HG02884 (cell line): ENCODE results near the gene RBM25.

Source experiments
- ATAC-seq: cut with Tn5 transposase; IDR thresholded peaks from one replicate; pipeline ENCODE4 v1.9.1; 2021; ENCODE audit warnings: mild to moderate bottlenecking, moderate library complexity; ENCODE audit not compliant: unreplicated experiment

The RBM25 gene

DNA sequence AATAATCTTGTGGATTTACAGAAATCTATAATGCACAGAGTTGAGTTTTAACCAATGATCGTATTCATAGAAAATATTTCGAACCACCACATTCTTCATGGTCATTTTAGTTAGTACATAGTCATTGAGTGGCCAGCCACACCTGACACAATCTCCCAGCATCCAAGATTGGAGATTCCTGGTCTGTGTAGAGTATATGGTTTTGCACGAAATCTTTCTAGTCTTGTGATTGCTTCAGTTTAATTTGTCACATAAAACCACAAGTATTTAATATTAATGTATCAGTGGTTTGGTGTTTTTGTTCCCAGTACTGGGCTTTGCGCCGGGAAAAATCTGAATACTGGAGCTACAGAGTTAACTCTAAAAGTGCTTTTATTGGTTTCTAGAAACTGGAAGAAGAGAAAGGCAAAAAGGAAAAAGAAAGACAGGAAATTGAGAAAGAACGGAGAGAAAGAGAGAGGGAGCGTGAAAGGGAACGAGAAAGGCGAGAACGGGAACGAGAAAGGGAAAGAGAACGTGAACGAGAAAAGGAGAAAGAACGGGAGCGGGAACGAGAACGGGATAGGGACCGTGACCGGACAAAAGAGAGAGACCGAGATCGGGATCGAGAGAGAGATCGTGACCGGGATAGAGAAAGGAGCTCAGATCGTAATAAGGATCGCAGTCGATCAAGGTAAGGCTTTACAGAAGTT, 44.6 kb downstream of the RBM25 start:
- ATAC-seq = no peak

DNA sequence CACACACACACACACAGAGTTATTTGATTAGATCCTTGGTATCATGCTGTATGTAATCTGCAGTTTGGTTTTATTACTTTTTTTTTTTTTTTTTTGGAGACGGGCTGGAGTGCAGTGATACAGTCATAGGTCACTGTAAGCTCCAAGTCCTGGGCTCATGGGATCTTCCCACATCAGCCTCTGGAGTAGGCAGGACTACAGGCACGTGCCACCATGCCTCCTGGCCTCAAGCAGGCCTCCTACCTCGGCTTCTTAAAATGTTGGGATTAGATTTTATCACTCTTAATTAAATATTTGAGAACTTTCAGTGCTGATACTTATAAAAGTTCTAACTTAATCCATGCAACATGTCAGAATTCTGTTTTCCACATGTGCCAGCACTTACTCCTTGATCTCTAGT, 46.7 kb downstream of the RBM25 start:
- ATAC-seq = no peak

DNA sequence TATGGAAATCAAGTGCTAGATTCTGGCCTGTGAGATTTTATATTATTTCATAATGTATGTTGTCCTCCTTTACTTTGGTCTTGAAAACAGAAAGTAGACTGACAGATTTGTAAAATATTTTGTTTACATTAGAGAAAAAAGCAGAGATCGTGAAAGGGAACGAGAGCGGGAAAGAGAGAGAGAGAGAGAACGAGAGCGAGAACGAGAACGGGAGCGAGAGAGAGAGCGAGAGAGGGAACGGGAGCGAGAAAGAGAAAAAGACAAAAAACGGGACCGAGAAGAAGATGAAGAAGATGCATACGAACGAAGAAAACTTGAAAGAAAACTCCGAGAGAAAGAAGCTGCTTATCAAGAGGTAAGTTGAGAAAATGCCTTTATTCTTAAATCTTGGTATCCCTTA, 47.4 kb downstream of the RBM25 start:
- ATAC-seq = no peak

DNA sequence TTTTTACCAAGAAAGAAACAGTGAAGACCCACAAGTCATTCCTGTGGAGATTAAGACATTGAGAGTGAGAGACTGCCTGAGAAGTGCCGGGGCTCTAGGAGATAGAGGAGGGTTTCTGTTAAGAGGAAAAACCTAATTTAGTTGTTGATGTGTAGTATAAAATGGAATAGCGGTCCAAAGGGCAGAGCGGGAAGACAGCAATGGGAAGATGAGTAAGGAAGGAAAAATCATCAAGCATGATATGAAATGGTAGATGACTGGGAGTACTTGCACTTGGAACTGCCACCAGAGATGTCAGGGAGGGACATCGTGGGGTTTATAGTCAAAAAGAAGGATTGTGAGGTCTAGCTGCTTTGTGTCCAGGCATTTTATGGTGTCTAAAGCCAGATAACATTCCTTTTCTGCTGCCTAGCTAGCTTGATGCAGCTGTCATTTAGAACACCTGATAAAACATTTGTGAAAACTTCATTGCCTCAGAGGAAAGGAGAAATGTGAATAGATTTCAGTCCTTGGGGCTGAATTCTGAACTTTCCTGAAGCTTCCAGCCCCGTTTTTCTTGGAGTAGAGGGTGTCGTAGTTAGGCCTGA, 57.8 kb downstream of the RBM25 start:
- ATAC-seq = no peak

DNA sequence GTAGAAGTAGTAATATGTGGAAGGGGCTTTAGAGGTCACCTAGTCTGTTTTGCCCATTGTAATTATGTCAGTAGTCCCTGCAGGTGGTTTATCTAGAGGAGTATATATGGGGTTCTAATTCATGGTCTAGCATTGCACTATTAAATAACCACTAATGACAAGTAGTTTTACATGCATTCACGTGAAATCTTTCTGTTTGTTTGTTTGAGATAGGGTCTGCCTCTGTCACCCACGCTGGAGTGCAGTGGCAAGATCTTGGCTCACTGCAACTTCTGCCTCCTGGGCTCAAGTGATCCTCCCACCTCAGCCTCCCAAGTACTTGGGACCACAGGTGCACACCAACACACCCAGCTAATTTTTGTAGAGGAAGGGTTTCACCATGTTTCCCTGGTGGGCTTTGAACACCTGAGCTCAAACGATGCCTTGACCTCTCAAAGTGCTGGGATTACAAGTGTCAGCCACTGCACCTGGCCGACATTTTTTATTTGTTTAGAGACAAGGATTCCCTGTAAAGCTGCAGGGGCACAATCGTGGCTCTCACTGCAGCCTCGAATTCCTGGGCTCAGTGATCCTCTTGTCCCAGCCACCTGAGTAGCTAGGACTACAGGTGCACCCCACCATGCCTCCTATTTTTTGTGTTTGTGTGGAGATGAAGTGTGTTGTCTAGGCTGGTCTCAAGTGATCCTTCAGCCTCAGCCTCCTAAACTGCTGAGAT, 66.0 kb downstream of the RBM25 start:
- ATAC-seq = no peak

DNA sequence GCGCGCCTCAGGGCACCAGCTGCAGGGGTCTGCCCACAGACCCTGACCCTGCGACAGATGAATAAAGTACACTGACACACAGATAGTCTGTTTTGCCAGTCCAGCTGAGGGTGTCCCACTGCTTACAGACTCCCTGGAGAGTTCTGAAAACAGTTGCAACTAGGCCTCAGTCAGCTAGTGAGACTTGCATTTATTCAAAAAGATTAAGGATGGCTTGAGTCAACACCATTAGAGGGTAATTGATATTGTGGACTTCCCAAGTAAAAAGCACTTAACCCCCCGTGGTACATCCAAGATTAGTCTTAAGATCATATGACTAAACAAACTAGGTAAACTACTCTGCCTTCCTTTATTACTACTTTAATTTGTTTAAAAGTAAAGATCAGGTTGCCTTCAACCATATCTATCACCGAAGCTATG, 66.8 kb downstream of the RBM25 start:
- no peak for ATAC-seq

DNA sequence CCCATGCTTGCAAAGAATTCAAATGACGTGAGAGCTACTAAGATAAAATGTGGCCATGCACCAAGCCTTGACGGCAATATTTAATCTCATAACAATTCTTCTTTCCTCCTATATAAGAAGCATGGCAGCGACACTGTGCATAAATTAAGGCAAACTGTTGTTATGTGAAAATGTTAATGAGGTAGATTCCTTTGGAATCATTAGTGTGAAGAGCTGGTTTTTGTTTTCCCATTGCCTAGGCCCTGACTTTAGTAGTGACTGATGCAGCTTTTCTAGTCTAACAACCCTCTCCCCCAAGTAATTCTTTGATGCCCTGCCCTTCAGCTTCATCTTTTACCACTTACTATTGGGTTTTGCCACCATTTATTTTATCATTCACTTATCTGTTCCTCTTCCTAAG, 67.4 kb downstream of the RBM25 start:
- ATAC-seq = no peak

DNA sequence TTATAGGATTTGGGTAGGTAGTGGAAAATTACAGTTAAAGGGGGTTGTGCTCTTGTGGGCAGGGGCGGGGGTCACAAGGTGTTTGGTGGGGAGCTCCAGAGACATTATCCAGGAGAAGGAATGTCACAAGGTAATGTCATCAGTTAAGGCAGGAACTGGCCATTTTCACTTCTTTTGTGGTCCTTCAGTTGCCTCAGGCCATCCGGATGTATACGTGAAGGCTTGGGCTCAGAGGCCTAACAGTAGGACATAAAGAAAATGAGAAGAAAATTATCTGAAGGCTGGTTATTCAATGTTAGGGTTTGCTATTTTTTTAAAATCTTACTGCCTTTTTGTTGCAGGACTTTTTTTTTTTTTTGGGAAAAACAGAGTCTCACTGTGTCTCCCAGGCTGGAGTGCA, 75.5 kb downstream of the RBM25 start:
- no peak for ATAC-seq

DNA sequence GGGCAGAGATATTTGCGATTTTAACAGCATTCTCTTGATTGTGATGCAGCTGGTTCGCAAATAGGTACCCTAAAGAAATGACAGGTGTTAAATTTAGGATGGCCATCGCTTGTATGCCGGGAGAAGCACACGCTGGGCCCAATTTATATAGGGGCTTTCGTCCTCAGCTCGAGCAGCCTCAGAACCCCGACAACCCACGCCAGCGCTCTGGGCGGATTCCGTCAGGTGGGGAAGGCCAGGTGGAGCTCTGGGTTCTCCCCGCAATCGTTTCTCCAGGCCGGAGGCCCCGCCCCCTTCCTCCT, 77.7 kb downstream of the RBM25 start:
- ATAC-seq = no peak

DNA sequence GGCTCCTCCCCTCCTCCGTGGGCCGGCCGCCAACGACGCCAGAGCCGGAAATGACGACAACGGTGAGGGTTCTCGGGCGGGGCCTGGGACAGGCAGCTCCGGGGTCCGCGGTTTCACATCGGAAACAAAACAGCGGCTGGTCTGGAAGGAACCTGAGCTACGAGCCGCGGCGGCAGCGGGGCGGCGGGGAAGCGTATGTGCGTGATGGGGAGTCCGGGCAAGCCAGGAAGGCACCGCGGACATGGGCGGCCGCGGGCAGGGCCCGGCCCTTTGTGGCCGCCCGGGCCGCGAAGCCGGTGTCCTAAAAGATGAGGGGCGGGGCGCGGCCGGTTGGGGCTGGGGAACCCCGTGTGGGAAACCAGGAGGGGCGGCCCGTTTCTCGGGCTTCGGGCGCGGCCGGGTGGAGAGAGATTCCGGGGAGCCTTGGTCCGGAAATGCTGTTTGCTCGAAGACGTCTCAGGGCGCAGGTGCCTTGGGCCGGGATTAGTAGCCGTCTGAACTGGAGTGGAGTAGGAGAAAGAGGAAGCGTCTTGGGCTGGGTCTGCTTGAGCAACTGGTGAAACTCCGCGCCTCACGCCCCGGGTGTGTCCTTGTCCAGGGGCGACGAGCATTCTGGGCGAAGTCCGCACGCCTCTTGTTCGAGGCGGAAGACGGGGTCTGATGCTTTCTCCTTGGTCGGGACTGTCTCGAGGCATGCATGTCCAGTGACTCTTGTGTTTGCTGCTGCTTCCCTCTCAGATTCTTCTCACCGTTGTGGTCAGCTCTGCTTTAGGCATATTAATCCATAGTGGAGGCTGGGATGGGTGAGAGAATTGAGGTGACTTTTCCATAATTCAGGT, 78.3 kb downstream of the RBM25 start, which contains the start of gene PSEN1:
Gene PSEN1 (plus strand): TSS at position 121 of the 839 bp plus-strand sequence. CDS start 11,513 bp downstream, outside the sequence.
- peak; percentile 79 for ATAC-seq

DNA sequence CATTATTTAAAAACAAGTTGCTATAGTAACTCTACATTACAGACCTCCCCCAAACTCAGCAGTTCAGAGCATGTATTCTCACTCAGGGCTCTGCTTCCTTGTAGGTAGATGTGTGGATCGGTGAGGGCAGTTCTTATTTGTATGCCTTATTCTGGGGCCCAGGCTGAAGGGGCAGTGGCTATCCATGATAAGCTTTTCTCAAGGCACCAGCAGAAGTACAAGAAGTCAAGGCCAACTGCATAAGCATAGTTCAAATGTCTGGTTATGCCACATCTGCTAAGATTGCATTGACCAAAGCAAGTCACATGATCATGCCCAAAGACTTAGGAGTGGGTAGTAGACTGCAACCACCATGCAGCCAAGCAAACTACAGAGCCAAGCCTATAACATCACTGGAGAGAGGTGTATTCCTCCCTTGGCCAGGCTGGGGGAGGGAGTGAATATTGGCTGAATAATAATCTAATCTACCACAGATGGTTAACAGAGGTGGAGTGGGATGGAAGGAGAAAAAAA, 82.5 kb downstream of the RBM25 start:
- no peak for ATAC-seq

DNA sequence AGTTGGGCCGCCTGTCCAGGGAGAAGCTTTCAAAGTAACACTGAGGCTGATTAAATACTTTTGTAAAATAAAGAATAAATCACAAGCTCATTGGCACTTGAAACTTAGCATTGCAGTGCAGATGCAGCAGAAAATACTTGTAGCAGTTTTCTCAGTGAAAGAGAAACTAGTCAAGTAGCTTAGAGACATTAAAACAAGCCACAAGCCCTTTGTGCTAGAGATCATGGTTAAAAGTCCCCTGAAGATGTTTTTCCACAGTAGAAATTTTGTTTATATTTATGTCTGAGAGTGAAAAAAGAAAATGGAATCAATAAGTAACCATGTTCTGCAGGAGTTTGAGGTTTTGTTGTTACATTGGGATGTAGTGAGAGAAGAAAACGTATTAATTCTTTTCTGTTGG, 83.9 kb downstream of the RBM25 start:
- ATAC-seq = no peak

DNA sequence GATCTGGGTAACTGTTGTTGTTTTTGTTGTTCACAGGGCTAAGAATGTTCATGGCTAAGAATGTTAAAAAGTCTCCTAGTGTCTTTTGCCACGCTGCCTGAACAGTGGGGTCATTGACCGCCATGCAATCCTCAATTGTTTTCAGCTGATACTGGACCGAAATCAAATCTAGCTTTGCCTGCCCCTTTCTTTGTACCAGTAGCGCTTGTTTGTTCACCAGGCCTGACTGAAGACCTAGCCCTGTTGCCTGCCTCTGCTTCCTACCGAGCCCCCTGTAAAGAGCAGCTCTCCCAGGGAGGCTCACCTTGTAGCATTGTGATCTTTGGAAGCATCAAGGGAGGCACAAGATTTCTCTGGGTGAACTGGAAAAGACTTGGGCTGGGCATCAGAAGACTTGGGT, 84.7 kb downstream of the RBM25 start:
- no peak for ATAC-seq

DNA sequence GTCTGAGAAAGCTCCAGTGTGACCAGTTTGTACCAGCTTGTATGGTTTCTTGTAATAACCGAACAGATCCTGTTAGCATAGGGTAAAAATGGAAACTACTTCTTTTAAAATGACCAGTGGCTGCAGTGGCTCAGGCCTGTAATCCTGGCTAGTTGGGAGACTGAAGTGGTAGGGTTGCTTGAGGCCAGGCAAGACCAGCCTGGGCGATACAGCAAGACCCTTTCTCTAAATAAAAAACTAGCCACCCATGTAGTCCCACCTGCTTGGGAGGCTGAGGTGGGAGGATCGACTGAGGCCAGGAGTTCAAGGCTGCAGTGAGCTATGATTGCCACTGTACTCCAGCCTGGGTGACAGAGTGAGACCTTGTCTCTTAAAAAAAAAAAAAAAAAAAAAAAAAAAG, 85.3 kb downstream of the RBM25 start:
- ATAC-seq = no peak

DNA sequence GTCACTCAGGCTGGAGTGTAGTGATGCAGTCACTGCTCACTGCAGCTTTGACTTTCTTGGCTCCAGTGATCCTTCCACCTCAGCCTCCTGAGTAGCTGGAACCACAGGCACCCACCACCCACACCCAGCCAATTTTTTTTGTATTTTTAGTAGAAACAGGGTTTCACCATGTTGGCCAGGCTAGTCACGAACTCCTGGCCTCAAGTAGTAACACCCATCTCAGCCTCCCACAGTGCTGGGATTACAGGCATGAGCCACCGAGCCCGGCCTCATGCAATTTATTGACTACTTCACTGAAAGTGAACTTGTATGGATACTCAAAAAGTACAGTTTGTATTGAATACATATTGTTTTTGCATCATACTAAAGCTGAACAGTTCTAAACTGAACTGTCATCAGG, 87.0 kb downstream of the RBM25 start:
- no peak for ATAC-seq

DNA sequence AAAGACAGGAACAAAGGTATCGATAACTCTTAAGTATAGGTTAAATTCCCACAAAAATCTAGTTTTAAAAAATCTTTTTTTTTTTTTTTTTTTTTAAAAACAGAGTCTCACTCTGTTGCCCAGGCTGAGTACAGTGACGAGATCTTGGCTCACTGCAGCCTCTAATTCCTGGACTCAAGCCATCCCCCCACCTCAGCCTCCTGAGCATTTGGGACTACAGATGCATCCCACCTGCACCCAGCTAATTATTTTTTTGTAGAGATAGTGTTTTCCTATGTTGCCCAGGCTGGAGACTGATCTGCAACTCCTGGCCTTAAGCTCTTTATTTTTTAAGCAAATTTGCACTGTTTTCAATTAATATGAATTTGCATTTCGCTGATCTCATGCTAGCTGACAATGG, 87.8 kb downstream of the RBM25 start:
- no peak for ATAC-seq

DNA sequence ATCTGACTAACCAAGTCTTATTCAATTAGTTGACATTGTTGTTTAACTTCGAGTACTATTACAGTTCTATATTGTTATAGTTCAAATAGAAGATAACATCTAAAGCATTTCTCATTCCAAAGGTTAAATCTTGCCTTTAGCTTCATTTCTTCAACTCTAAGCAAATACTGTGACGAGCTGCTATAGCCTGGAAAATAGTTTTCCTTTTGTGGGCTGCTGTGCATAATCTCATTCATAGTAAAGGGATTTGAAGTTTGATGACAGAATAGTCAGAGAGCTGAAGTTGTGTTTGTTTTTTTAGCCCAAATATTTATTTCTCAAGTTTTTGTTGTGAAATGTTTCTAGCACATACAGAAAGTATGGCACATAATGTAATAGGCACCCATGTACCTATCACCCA, 91.4 kb downstream of the RBM25 start:
- ATAC-seq = no peak

DNA sequence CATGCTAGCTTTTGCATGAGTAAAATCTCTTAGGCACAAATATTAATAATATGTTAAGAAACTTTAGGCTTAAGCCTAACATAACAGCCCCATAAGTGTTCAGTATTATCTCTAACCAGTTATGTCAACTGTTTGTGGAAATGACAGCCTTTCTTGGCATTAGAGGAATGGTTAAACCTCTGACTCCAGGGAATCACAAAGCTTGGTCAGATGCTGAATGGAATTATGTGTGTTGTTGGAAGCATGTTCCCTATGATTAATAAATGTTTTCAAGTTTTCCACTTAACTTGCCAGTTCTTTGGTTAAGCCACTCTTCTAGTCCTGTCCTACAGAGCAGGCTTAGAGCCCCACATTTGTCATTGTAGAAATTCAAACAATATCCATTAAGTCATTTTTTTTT, 94.9 kb downstream of the RBM25 start:
- no peak for ATAC-seq

DNA sequence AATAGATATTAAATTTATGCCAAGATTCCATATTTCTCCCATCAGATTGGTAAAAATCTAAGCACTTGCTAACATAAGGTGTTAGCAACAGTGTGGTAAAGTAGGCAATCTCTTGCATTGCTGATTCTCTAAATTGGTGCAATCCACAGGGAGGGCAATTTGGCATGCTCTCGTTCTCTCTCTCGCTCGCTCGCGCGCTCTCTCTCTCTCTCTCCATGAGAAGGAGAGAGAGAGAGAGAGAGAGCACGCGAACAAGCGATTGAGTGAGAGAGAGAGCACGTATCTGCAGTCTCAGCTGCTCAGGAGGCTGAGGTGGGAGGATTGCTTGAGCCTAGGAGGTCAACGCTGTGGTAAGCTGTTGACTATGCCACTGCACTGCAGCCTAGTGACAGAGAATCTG, 103.9 kb downstream of the RBM25 start:
- no peak for ATAC-seq

DNA sequence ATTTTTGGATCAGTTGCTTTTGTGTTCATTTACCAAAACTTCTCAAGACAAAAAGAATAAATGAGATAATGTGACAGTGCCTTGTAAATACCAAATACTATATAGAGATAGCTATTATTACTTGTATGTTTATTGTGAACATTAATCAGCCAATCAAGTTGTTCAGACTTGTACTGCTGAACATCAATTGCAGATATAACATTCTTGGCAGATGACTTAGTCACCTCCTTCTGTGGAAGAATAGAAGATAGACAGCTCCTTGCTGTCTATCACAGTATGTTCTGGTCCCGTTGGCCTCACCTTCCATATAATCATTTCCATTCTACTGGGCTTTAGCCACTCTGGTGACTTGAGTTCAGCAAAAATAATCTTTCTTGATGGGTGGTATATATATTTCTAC, 108.1 kb downstream of the RBM25 start:
- ATAC-seq = no peak

DNA sequence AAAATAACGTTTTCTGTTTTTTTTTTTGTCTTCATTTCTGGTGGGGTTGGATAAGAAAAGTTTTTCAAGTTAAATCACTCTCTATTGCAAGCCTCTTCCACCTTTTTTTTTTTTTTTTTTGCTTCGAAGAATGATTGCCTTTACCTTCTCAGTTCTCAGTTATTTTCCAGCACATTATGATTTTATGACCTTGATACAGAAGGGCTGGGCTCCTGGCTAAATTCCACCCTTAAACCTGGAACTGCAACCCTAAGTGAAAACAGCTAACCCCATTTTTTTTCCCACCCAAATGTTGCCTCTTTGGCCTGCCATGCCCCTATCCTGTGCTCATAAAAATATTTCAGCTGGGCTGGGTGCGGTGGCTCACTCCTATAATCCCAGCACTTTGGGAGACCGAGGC, 109.4 kb downstream of the RBM25 start:
- no peak for ATAC-seq
